Measurements from ENCODE around the gene CNTNAP2. TPM values are rescaled to one million over a fixed set of nuclear protein-coding genes. Genes with fewer than 3 reads are reported as not detected.

The CNTNAP2 gene
- total RNA-seq, 1 donor from 2014 or later, result 1.9 TPM

DNA sequence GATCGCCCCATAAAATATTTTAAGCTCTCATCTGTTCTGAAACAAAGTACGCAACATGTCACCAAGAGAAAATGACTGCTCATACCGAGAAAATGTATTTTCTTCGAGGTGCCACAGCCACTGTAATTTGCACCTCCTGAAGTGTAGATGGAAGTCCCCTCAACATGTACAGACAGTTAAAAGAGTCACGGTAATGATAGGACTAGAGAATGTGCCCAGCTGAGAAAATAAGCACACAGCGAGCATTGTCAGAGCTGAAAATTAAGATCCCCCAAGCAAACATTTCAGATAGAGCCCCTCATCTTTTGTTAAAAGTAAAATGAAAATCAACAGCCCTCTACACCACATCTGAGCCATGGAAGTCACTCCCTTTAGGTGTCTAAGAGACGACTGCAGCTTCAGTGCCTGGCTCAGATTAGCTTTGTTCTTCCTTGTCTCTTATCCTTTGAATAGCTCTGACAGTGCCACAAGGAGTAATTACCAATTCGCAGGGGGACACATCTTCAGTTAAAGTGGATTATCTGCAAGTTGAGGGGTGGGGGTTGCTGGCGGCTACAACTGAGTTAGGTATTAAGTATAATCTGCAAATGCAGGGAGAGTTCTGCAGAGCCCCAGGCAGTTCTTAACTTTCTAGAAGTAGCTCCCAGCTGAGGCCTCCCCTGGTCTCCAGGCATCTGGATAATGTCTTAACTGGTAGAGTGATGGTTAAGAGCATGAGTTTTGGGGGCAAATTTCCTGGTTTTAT is 2251.3 kb downstream of the CNTNAP2 start:
- DNase-seq, result no peak

- DNase-seq, result no peak
These were observed 2252.0 kb downstream of the CNTNAP2 start for GRCh38 chr7:148368562-148368961.

DNA sequence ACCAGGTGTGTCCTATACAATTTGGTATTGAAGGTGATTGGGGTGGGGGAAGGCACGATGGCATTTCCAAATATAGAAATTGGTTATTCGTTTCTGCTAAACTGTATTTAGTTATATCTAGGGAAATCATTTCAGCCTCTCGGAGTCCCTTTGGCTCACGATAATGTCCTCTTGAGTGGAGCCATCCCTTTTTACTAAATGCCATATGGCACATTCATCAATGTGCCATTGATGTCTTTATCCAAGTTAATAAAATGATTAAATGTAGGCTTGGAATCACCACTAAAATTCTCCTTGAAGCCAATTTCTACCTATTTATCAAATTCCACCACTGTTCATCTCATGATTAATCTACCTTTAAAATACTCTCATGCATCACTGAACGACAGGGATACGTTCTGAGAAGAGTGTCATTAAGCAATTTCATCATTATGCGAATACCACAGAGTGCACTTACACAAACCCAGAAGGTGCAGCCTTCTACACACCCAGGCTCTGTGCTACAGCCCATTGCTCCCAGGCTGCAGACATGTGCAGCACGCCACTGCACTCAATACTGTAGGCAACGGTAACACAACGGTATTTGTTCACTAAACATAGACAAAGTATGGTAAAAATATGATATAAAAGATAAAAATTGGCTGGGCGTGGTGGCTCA is 2254.8 kb downstream of the CNTNAP2 start:
- DNase-seq, result no peak

DNA sequence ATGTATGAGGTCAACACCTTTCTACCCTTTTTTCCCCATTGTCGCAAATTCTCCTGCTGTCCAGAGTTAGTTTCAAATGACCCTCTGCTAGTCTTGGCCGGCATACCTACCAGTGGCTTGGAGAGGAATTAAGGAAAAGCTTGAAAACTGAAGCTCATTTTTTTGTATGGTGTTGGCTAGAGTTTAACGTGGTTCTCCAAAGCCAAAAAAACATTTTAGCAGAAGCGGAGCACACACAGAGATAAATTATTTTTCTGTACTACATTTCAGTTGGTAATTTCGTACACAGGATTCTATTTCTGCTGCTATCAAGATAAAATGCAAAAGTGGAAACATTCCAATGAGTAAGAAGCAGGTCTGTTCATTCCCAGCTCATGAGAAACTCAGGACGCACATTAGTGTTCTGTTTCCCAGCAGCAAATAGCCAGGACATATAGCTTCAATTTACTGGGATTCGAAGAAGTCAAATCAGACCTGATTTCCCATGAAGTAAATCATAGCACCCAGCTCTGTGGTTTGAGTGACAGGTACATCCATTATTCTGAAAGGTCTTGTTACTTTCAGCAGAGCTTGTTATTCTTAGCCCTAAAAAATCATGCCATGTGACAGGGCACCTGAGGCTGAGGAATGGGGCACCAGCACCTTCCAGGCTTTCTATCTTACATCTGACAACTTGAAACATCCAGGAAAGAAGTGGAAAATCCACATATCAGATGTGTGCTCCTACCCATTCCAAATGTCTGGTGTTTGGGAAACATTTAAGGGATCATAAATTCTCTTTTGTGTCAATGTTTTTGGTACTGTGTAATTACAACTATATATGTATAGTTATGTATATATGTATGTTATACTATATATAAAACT is 2258.0 kb downstream of the CNTNAP2 start:
- peak; percentile 16 for DNase-seq

DNA sequence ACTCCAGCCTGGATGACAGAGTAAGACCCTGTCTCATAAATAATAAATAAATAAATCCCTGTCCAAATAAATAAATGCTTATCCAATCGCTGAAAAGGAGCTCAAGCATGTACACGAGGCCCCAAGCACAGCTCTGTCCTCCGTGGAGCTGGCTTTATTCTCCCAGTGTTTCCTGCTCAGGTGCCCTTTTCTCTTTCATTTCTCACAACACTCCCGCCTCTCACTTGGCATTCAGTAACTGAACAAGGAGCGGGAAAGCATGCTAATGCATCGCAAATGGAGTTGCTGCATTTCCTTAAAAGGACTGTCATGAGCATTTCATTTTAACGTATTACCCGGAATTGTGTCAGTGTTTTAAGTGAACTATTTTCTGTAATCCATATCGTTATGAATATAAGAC is 2263.1 kb downstream of the CNTNAP2 start:
- DNase-seq, result no peak

- no peak for DNase-seq
These were observed 2264.2 kb downstream of the CNTNAP2 start for GRCh38 chr7:148380596-148381419.

GRCh38 chr7:148382596-148382995 is 2266.0 kb downstream of the CNTNAP2 start:
- no peak for DNase-seq

DNA sequence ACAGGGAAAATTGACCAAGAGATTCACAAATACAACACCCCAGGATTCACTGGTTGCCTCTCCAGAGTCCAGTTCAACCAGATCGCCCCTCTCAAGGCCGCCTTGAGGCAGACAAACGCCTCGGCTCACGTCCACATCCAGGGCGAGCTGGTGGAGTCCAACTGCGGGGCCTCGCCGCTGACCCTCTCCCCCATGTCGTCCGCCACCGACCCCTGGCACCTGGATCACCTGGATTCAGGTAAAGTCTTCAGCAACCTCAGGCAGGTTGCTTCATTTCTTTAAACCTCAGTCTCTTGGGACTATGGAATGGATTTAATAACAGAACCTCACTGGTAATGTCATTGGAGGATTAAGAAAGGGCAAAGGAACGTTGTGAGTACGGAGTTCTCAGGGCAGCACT is 2267.1 kb downstream of the CNTNAP2 start:
- DNase-seq, result no peak

GRCh38 chr7:148385009-148385682 is 2268.5 kb downstream of the CNTNAP2 start:
- DNase-seq, result no peak

GRCh38 chr7:148390381-148390780 is 2273.8 kb downstream of the CNTNAP2 start:
- no peak for DNase-seq

GRCh38 chr7:148391591-148391990 is 2275.0 kb downstream of the CNTNAP2 start:
- DNase-seq, result no peak

- DNase-seq, result no peak
These were observed 2278.0 kb downstream of the CNTNAP2 start for GRCh38 chr7:148394582-148394981.

DNA sequence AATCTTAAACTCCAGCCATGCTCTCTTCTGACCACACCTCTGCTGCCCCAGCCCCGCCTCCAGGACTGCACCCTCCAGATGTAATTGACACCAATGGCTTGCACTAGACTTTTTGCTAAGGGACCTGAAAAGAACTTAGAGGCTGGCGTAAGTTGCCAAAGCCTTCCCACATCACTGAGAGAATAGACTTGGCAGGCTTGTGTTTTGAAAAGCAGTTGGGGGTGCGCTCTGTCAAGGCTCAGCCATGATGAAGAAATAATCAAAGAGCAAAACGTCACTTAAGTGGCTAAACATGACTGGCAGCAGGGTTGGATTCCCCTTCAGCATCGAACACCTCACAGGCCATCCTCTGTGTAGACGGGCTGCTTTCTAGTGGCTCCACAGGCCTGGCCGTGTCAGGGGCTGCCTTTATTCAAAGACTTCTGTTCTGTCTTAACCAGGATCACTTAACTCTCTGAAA is 2278.8 kb downstream of the CNTNAP2 start:
- peak; percentile 13 for DNase-seq

- peak; percentile 32 for DNase-seq
These were observed 2279.6 kb downstream of the CNTNAP2 start for GRCh38 chr7:148395990-148396716.

- DNase-seq, result no peak
These were observed 2280.5 kb downstream of the CNTNAP2 start for GRCh38 chr7:148397056-148397455.

GRCh38 chr7:148397551-148397950 is 2280.9 kb downstream of the CNTNAP2 start:
- no peak for DNase-seq

DNA sequence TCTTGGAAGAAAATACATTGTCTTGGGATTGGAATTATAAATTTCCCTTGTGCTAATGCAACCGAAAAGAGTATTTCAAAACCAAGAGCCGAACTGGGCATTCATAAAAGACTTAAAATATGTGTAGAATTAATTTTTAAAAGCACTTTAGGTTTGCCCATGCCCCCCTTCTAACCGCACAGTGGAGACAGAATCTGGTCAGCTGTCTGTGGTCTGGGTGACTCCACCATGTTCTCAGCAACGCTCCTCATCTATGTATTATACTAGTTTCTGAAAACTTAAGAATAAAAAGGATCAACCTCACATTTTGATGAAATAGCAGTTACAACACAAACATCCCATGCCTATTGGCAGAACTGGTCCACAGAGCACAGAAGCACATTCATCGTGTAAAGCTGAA is 2281.4 kb downstream of the CNTNAP2 start:
- no peak for DNase-seq

- DNase-seq, result no peak
These were observed 2282.3 kb downstream of the CNTNAP2 start for GRCh38 chr7:148398844-148399365.

DNA sequence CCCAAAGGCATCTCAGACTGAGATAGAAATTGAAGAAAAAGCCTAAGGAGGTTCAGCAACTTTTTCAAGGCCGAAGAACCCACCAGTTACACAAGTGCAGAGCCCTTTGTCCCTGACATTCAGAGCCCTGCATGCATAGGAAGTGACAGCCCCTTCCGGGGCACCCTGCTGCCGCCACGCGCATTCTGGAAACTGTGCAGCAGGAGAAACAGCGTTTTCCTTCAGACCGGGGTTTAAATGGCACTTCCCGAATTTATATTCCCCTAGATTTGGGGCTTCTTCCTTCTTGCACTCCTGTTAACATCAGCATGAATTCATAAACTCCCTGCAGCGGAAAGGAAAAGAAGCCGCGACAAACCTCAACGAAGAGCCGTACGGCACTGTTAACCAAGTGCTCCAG is 2283.5 kb downstream of the CNTNAP2 start:
- no peak for DNase-seq

GRCh38 chr7:148402159-148402558 is 2285.6 kb downstream of the CNTNAP2 start:
- no peak for DNase-seq

Data from tongue (tissue), 2 donors.